HG02763 (cell line): ENCODE results near the gene FLT1.

Source experiments
- ATAC-seq: cut with Tn5 transposase; IDR thresholded peaks from one replicate; pipeline ENCODE4 v1.9.1; 2021; ENCODE audit warnings: mild to moderate bottlenecking, moderate library complexity; ENCODE audit not compliant: unreplicated experiment

Gene FLT1

GRCh38 chr13:28488376-28489005 lies 6.4 kb downstream of the FLT1 start:
- ATAC-seq, result no peak

GRCh38 chr13:28485996-28486543 lies 8.9 kb downstream of the FLT1 start:
- ATAC-seq, result no peak

GRCh38 chr13:28485551-28485950 lies 9.4 kb downstream of the FLT1 start:
- no peak for ATAC-seq

GRCh38 chr13:28485097-28485496 lies 9.8 kb downstream of the FLT1 start:
- no peak for ATAC-seq

- ATAC-seq, result no peak
These were observed 11.5 kb downstream of the FLT1 start for GRCh38 chr13:28483313-28483931.

GRCh38 chr13:28479005-28479404 lies 15.9 kb downstream of the FLT1 start:
- no peak for ATAC-seq

- ATAC-seq, result no peak
These were observed 16.8 kb downstream of the FLT1 start for GRCh38 chr13:28478127-28478526.

GRCh38 chr13:28477709-28477973 lies 17.3 kb downstream of the FLT1 start:
- no peak for ATAC-seq

GRCh38 chr13:28476919-28477708 lies 17.8 kb downstream of the FLT1 start:
- no peak for ATAC-seq

GRCh38 chr13:28475916-28476725 lies 18.8 kb downstream of the FLT1 start:
- no peak for ATAC-seq

GRCh38 chr13:28474491-28475134 lies 20.3 kb downstream of the FLT1 start:
- ATAC-seq, result no peak

- no peak for ATAC-seq
These were observed 21.9 kb downstream of the FLT1 start for GRCh38 chr13:28473044-28473443.

- no peak for ATAC-seq
These were observed 23.5 kb downstream of the FLT1 start for GRCh38 chr13:28471421-28471820.

GRCh38 chr13:28470296-28470695 lies 24.6 kb downstream of the FLT1 start:
- ATAC-seq, result no peak

GRCh38 chr13:28469316-28469715 lies 25.6 kb downstream of the FLT1 start:
- ATAC-seq, result no peak

- ATAC-seq, result no peak
These were observed 26.7 kb downstream of the FLT1 start for GRCh38 chr13:28468023-28468915.

GRCh38 chr13:28467034-28467433 lies 27.9 kb downstream of the FLT1 start:
- no peak for ATAC-seq

GRCh38 chr13:28466151-28466550 lies 28.8 kb downstream of the FLT1 start:
- ATAC-seq, result no peak

- no peak for ATAC-seq
These were observed 30.0 kb downstream of the FLT1 start for GRCh38 chr13:28464861-28465460.
